ENCODE measurements around the gene IQCK. TPM values are rescaled to one million over a fixed set of nuclear protein-coding genes. Genes with fewer than 3 reads are reported as not detected.

The IQCK gene
- total RNA-seq, 1 experiment from 2014 or later = 5.3 TPM

DNA sequence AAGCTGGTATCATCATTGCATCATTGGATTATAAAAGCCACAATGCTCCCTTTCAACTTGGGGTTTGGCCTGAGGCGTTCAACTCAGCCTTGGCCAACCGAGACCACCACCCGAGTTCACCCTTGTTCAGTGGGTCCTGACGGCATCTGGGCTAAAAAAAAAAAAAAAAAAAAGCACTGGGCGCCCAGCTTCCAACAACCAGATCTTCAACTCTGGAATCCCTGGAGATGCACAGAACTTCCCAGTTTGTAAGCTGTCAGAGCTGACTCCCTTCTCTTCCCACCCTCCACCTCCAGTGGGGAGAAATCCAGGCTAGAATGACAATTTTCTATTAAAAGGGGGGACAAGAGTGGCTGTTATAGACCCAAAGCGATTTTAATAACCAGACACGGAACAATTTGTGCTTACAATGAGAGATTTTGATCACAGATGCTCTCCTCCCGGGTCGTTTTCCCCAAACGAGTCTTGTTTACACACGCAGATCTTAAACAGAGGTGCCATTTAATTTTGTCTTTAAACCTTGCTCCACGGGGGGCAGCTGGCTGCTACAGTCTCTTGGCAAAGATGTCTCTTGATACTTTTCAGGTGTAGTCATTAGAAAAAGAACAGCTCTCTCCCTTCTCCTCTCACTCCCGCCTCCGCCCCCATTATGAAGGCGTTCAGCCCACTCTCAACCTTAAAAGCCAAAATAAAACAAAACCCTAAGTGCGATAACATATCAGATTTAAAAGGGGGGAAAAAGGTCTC is 139.7 kb downstream of the IQCK start:
- in situ Hi-C loops (cut with HindIII; ENCODE audit: low pct_unique_long_range_greater_than_20kb, low sequenced_read_pairs) = no loop called here

GRCh38 chr16:19858340-19859018 is 140.4 kb downstream of the IQCK start:
- DNase-seq (ENCODE audit: low read depth, low spot score) = no peak
- in situ Hi-C loops (cut with HindIII; ENCODE audit: low pct_unique_long_range_greater_than_20kb, low sequenced_read_pairs) = no loop called here

More for the DNA sequence above, 139.7 kb downstream of the IQCK start:
- peak; percentile 79 for DNase-seq (ENCODE audit: low read depth, low spot score)

DNA sequence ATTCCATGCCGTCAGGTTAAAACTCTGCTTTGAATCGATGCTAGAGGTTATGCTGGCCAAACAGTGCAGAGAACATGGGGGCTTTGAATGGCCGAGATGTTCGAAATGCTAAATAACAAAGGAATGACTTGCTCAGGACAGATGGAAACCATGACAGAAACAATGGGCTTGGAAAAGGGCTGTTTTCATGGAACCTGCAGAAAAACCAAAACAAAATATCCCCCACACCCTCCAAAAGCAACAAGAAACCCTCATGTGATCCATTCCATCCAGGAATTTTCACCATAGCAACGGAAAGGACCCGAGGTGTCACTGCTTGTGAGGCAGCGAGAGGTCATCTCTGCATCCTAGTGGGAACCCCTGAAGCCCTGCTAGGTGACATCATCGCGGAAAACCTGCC is 141.1 kb downstream of the IQCK start:
- DNase-seq (ENCODE audit: low read depth, low spot score) = no peak
- in situ Hi-C loops (cut with HindIII; ENCODE audit: low pct_unique_long_range_greater_than_20kb, low sequenced_read_pairs) = no loop called here

GRCh38 chr16:19859603-19860002 is 141.5 kb downstream of the IQCK start:
- no peak for DNase-seq (ENCODE audit: low read depth, low spot score)
- in situ Hi-C loops (cut with HindIII; ENCODE audit: low pct_unique_long_range_greater_than_20kb, low sequenced_read_pairs) = no loop called here

- no peak for DNase-seq (ENCODE audit: low read depth, low spot score)
- in situ Hi-C loops (cut with HindIII; ENCODE audit: low pct_unique_long_range_greater_than_20kb, low sequenced_read_pairs) = no loop called here
Measured at GRCh38 chr16:19860166-19861041, 142.3 kb downstream of the IQCK start.

- DNase-seq (ENCODE audit: low read depth, low spot score) = no peak
- in situ Hi-C loops (cut with HindIII; ENCODE audit: low pct_unique_long_range_greater_than_20kb, low sequenced_read_pairs) = no loop called here
Measured at GRCh38 chr16:19861133-19861532, 143.1 kb downstream of the IQCK start.

DNA sequence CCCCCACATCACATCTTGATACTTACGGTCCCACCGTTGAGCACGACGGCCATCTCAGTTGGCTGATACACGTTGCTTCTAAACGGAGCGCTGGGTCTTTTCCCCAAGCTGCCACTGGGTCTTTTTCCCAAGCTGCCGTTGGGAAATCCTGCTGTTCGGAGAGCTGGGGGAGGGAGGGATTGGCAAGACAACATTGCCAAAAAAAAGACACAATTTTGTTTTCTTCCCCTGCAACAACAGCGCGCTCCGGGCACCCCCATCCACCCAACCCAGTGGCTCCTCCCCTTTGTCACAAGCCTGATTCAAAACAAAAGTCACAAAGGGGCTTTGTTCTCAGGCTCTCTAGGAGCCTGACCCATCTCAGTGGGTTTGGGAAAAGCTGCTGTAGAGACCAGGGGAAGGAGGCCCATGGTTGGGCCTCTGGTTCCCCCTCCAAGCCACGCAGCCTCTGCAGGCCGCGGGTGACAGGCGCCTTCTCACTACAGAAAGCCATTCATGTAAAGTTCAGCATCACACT is 143.8 kb downstream of the IQCK start:
- in situ Hi-C loops (cut with HindIII; ENCODE audit: low pct_unique_long_range_greater_than_20kb, low sequenced_read_pairs) = no loop called here

GRCh38 chr16:19863990-19864389 is 145.9 kb downstream of the IQCK start:
- no peak for DNase-seq (ENCODE audit: low read depth, low spot score)
- in situ Hi-C loops (cut with HindIII; ENCODE audit: low pct_unique_long_range_greater_than_20kb, low sequenced_read_pairs) = no loop called here

More for the DNA sequence above, 143.8 kb downstream of the IQCK start:
- peak; percentile 89 for DNase-seq (ENCODE audit: low read depth, low spot score)

GRCh38 chr16:19864566-19864965 is 146.5 kb downstream of the IQCK start:
- in situ Hi-C loops (cut with HindIII; ENCODE audit: low pct_unique_long_range_greater_than_20kb, low sequenced_read_pairs) = no loop called here
- DNase-seq (ENCODE audit: low read depth, low spot score) = no peak

- in situ Hi-C loops (cut with HindIII; ENCODE audit: low pct_unique_long_range_greater_than_20kb, low sequenced_read_pairs) = no loop called here
- no peak for DNase-seq (ENCODE audit: low read depth, low spot score)
Measured at GRCh38 chr16:19868421-19868820, 150.3 kb downstream of the IQCK start.

- in situ Hi-C loops (cut with HindIII; ENCODE audit: low pct_unique_long_range_greater_than_20kb, low sequenced_read_pairs) = no loop called here
- DNase-seq (ENCODE audit: low read depth, low spot score) = no peak
Measured at GRCh38 chr16:19871721-19872120, 153.7 kb downstream of the IQCK start.

DNA sequence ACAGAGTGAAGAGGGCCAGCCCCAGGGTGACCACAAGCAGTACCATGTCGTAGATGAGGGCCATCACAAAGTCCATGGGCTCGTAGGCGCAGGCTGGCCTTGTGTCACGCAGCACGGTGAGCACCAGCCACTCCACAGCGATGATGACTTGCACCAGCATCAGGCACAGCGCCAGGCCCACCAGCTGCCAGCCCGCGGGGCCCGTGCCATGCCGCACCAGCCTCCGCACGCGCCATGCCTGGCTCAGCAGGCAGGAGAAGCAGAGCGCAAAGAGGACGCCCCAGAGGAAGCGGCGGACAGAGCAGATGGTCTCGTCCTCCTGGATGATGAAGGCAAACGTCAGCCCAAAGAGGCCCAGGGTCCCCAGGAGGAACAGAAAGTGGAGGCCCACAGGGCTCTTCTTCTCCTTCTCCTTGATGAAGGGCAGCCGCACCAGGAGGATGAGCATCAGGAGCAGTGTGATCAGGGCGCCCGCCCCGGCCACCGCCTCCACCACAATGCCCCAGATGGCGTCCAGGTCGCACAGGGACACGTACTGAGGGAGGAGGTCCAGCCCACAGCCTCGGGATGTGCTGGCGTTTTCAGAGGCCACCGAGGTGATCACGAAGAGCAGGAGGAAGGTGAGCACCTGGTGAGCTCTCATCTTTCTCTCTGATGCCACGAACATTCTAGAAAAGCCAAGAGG is 154.2 kb downstream of the IQCK start:
- in situ Hi-C loops (cut with HindIII; ENCODE audit: low pct_unique_long_range_greater_than_20kb, low sequenced_read_pairs) = no loop called here
- DNase-seq (ENCODE audit: low read depth, low spot score) = no peak

DNA sequence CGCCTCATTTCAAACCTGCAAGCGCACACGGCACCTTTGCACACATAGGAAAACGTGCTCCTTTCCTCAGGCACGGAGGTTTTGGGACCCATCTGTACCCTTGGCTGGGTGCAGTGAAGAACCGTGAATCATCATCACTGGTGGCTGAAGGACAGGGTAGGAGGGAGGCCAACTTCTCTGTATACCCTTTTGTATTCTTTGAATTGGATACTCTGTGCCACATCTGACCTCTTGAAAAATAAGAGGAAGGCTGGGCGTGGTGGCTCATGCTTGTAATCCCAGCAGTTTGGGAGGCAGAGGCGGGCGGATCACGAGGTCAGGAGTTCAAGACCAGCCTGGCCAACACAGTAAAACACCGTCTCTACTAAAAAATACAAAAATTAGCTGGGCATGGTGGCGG is 154.9 kb downstream of the IQCK start:
- in situ Hi-C loops (cut with HindIII; ENCODE audit: low pct_unique_long_range_greater_than_20kb, low sequenced_read_pairs) = no loop called here
- DNase-seq (ENCODE audit: low read depth, low spot score) = no peak

DNA sequence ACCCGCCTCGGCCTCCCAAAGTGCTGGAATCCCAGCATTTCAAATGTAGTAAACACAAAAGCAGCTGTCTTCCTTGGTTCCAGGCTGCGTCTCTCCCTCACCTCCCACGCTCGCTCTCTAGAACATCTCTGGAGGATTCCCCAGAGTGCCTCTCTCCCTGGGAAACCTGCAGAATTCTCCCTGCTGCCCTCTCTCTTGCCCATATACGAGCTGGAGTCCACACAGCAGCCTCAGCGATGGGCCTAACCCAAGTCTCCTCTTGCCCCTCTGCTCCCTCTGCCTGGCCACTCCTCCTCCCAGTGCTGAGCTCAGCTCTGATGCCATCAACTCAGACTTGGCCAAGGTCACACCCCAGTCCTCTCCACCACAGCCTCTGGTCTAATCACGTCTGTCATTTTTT is 156.0 kb downstream of the IQCK start:
- DNase-seq (ENCODE audit: low read depth, low spot score) = no peak
- in situ Hi-C loops (cut with HindIII; ENCODE audit: low pct_unique_long_range_greater_than_20kb, low sequenced_read_pairs) = no loop called here

GRCh38 chr16:19874851-19875546 is 156.9 kb downstream of the IQCK start:
- DNase-seq (ENCODE audit: low read depth, low spot score) = no peak
- in situ Hi-C loops (cut with HindIII; ENCODE audit: low pct_unique_long_range_greater_than_20kb, low sequenced_read_pairs) = no loop called here

DNA sequence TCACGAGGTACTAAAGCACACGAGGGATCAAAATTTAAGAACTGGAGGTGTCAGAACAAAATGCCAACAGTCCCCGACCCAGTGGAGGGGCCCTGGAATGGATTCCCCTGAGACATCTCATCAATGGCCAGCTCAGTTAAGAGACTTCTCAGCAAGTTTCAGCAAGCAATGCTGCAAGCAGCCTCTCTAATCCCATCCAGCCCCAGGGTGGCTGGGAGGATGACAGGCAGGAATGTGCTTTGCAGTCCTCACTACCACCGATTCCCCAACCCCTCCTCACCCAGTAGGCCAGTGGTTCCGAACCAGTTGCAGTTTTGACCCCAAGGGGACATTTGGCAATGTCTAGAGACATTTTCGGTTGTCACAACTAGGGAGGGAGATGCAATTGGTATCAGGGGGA is 157.8 kb downstream of the IQCK start:
- in situ Hi-C loops (cut with HindIII; ENCODE audit: low pct_unique_long_range_greater_than_20kb, low sequenced_read_pairs) = no loop called here
- DNase-seq (ENCODE audit: low read depth, low spot score) = no peak

- DNase-seq (ENCODE audit: low read depth, low spot score) = no peak
- in situ Hi-C loops (cut with HindIII; ENCODE audit: low pct_unique_long_range_greater_than_20kb, low sequenced_read_pairs) = no loop called here
Measured at GRCh38 chr16:19876501-19877059, 158.5 kb downstream of the IQCK start.
